GM20000 (cell line): Measurements from ENCODE around the gene CCL7.

ENCODE experiments used
- DNase-seq: peaks from one replicate; pipeline ENCODE4 v3.0.0; 2012; ENCODE audit warnings: low spot score
- TF ChIP-seq, protein P1 (sequence below): IDR thresholded peaks from 2 replicates; pipeline ENCODE4 v1.5.1; 2012; ENCODE audit warnings: mild to moderate bottlenecking, control low read depth; ENCODE audit errors: extremely low read depth, missing control alignments

The CCL7 gene

DNA sequence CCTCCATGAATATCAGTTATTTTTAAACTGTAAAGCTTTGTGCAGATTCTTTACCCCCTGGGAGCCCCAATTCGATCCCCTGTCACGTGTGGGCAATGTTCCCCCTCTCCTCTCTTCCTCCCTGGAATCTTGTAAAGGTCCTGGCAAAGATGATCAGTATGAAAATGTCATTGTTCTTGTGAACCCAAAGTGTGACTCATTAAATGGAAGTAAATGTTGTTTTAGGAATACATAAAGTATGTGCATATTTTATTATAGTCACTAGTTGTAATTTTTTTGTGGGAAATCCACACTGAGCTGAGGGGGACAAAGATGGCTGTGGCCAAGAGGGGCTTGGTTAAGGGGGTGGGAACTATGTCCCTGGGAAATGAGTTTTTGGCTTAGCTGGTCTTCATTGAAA is 17.9 kb downstream of the CCL7 start:
- TF ChIP-seq, protein P1, sequence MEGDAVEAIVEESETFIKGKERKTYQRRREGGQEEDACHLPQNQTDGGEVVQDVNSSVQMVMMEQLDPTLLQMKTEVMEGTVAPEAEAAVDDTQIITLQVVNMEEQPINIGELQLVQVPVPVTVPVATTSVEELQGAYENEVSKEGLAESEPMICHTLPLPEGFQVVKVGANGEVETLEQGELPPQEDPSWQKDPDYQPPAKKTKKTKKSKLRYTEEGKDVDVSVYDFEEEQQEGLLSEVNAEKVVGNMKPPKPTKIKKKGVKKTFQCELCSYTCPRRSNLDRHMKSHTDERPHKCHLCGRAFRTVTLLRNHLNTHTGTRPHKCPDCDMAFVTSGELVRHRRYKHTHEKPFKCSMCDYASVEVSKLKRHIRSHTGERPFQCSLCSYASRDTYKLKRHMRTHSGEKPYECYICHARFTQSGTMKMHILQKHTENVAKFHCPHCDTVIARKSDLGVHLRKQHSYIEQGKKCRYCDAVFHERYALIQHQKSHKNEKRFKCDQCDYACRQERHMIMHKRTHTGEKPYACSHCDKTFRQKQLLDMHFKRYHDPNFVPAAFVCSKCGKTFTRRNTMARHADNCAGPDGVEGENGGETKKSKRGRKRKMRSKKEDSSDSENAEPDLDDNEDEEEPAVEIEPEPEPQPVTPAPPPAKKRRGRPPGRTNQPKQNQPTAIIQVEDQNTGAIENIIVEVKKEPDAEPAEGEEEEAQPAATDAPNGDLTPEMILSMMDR: no peak
- no peak for DNase-seq

GRCh38 chr17:34290586-34290985 is 20.6 kb downstream of the CCL7 start:
- TF ChIP-seq, protein P1: no peak
- DNase-seq: no peak

DNA sequence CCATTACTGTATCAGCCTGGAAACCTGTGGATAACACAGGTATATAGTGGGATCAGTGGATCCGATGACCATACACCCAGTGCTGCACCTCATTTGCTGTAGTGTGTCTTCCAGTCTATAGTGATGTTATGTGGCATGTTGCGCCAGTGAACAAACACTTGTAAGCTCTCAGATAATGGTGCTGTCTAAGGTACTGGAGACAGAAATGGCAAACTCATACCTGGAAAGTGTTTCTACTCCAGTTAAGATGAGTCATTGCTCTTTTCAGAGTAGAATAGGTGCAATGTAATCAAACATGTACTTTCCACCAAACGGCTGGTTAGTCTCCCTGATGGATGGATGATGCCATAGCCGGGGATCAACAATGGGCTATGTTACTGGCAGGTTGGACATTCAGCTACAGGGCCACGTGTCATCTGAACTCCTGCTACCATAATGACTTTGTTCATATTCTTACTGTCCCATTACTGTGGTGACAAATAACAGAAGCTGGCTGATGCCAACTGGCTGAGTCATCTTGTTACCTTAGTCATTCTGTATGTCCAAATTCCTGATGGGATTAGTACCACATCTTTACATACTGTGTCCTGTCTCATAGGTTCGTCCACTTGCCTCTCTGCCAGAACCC is 21.8 kb downstream of the CCL7 start:
- DNase-seq: no peak
- TF ChIP-seq, protein P1: no peak

DNA sequence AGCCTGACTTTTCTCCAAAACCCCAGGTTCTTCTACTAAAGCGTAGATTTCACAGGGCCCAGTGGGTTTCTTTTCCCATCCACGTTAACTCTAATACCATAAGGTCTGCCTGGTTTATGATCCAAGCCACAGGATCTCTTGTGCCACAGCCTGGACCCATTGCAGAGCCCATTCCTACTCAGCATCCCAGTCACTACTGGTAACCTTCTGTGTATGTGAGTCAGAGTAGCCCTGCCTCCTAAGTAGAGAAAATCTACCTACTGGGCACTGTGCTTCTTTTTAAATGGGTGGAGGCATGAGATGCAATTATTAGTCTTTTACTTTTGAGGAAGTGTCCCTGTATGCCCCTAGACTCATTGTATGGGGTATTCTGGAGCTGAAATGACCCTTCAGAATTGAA is 29.0 kb downstream of the CCL7 start:
- DNase-seq: no peak
- TF ChIP-seq, protein P1: no peak

- DNase-seq: no peak
- TF ChIP-seq, protein P1: no peak
Measured at GRCh38 chr17:34299956-34300577, 30.0 kb downstream of the CCL7 start.

DNA sequence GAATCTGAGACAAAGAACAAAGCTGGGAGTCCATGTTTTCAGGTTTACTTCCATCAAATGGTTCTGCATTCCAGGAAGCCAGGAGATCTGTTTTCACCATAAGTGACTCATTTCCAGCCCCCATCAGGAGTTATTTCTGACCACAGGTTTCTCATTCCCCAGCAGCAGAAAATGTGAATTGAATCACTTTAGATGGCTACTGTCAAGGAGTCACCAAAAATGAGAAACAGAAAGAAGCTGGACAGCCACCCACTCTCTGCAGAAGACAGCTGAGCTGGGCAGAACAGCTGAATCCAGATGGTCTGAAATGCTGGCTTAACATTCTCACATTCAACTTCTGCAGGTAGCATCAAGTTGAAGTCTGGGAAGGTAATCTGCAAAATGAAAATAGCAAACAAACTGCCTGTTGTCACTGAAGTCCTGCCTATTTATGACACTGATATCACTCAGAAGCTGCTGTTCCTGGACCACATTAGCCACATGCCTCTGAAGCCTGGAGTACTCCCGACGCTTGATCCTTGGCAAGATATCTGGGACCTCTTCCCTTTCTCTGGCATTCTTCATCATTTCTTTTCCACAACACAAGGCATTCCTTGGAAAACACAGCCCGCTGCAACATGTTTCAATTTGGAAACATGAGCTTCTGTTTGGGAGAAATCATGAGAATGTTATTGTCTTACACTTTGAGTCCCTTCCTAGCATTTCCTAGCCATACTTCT is 30.8 kb downstream of the CCL7 start:
- DNase-seq: no peak
- TF ChIP-seq, protein P1: no peak

GRCh38 chr17:34301986-34302385 is 32.0 kb downstream of the CCL7 start:
- TF ChIP-seq, protein P1: no peak

More at GRCh38 chr17:34301986-34302385, 32.0 kb downstream of the CCL7 start:
- no peak for DNase-seq
